Middle frontal gyrus (tissue), 1 donor: ENCODE data around the gene KLF11.

Experiments used
- DNase-seq: peaks from one replicate; pipeline ENCODE4 v3.0.0-alpha.2; 2015; ENCODE audit warnings: low spot score; ENCODE audit errors: extremely low spot score

KLF11 gene

GRCh38 chr2:10041711-10042110, 1.6 kb upstream of the KLF11 start:
- DNase-seq, result no peak

- no peak for DNase-seq
Observed at GRCh38 chr2:10042301-10043161, 819 bp upstream of the KLF11 start.

GRCh38 chr2:10043906-10044601, 704 bp downstream of the KLF11 start:
- DNase-seq, result peak; percentile 62

GRCh38 chr2:10045561-10046355, 2.4 kb downstream of the KLF11 start:
- DNase-seq, result no peak

GRCh38 chr2:10046931-10047330, 3.6 kb downstream of the KLF11 start:
- no peak for DNase-seq

- no peak for DNase-seq
Observed at GRCh38 chr2:10047616-10048500, 4.5 kb downstream of the KLF11 start.

GRCh38 chr2:10048501-10049171, 5.3 kb downstream of the KLF11 start:
- DNase-seq, result peak; percentile 29

GRCh38 chr2:10052216-10052615, 8.9 kb downstream of the KLF11 start:
- DNase-seq, result no peak

- no peak for DNase-seq
Observed at GRCh38 chr2:10053351-10053750, 10.0 kb downstream of the KLF11 start.

- no peak for DNase-seq
Observed at GRCh38 chr2:10054424-10054823, 11.1 kb downstream of the KLF11 start.

- DNase-seq, result no peak
Observed at GRCh38 chr2:10054976-10055375, 11.6 kb downstream of the KLF11 start.

GRCh38 chr2:10056439-10056838, 13.1 kb downstream of the KLF11 start:
- no peak for DNase-seq

- DNase-seq, result no peak
Observed at GRCh38 chr2:10057231-10058107, 14.1 kb downstream of the KLF11 start.

- no peak for DNase-seq
Observed at GRCh38 chr2:10058251-10059015, 15.1 kb downstream of the KLF11 start.

- DNase-seq, result no peak
Observed at GRCh38 chr2:10059016-10059351, 15.6 kb downstream of the KLF11 start.

GRCh38 chr2:10059552-10060335, 16.4 kb downstream of the KLF11 start:
- DNase-seq, result no peak

GRCh38 chr2:10061221-10061925, 18.0 kb downstream of the KLF11 start:
- no peak for DNase-seq
